Osteocyte (in vitro differentiated cells): ENCODE measurements around the gene INSIG2. TPM values are rescaled to one million over a fixed set of nuclear protein-coding genes. Genes with fewer than 3 reads are reported as not detected.

Experiments used
- DNase-seq: peaks from one replicate; pipeline ENCODE4 v3.0.0; 2021; ENCODE audit warnings: mixed read lengths; ENCODE audit not compliant: unreplicated experiment; ENCODE audit errors: extremely low spot score
- H3K27ac Mint-ChIP-seq: one replicate; pipeline ENCODE4 v1.8.0; 2021; ENCODE audit warnings: mild to moderate bottlenecking, mixed read lengths; ENCODE audit not compliant: unreplicated experiment
- H3K27me3 Mint-ChIP-seq: one replicate; pipeline ENCODE4 v1.8.0; 2021; ENCODE audit warnings: mixed read lengths; ENCODE audit not compliant: unreplicated experiment
- H3K36me3 Mint-ChIP-seq: one replicate; pipeline ENCODE4 v1.8.0; 2021; ENCODE audit warnings: mixed read lengths; ENCODE audit not compliant: unreplicated experiment
- H3K4me1 Mint-ChIP-seq: one replicate; pipeline ENCODE4 v1.8.0; 2021; ENCODE audit warnings: mixed read lengths; ENCODE audit not compliant: unreplicated experiment
- H3K4me3 Mint-ChIP-seq: one replicate; pipeline ENCODE4 v1.8.0; 2021; ENCODE audit warnings: mild to moderate bottlenecking, moderate library complexity, mixed read lengths; ENCODE audit not compliant: unreplicated experiment
- H3K9me3 Mint-ChIP-seq: one replicate; pipeline ENCODE4 v1.8.0; 2021; ENCODE audit warnings: mixed read lengths; ENCODE audit not compliant: unreplicated experiment
- total RNA-seq: library from RNA; stranded (reverse); gene quantifications from 2 replicates; pipeline ENCODE4 v1.2.1, GENCODE V29; 2021
- TF ChIP-seq, protein P1 (sequence below): fragments of 200-600 bp; sonication (generic); IDR thresholded peaks from 2 replicates; pipeline ENCODE4 v1.5.0; 2021; ENCODE audit warnings: antibody characterized with exemption, mild to moderate bottlenecking, moderate library complexity

The INSIG2 gene
- total RNA-seq, 1 donor from 2014 or later = 16.7 TPM

DNA sequence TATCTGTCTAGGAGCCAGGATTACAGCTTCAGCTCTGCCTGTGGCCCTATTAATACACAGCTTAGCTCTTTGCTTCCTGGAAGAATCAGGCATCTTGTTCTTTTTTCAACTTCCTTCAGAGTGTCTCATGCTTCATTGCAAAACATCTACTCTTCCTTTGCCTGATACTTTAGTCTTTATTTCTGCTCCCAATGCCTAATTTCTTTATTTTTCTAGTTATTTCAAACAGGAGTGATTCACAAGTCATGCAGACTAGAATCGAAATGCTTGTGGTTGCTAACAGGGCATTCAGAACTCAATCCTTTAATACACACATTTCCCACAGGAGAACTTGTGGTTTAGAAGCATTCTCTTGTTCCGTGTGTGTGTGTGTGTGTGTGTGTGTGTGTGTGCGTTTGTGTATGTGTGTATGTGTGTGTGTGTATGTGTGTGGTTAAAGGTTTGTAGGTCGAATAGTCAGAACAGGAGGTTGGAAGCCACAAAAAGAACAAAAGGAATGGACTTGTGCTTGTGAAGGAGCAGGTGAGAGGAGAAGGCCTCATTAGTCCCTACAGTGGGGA lies 28.3 kb upstream of the INSIG2 start:
- no peaks in the 10 kb centered on the region for H3K4me1 Mint-ChIP-seq
- H3K9me3 Mint-ChIP-seq = no peaks in the 10 kb centered on the region
- no peak overlapping the region for H3K4me3 Mint-ChIP-seq
- no peaks in the 10 kb centered on the region for H3K36me3 Mint-ChIP-seq
- peaks cover 36% of the 10 kb centered on the region for H3K27me3 Mint-ChIP-seq
- TF ChIP-seq, protein P1, sequence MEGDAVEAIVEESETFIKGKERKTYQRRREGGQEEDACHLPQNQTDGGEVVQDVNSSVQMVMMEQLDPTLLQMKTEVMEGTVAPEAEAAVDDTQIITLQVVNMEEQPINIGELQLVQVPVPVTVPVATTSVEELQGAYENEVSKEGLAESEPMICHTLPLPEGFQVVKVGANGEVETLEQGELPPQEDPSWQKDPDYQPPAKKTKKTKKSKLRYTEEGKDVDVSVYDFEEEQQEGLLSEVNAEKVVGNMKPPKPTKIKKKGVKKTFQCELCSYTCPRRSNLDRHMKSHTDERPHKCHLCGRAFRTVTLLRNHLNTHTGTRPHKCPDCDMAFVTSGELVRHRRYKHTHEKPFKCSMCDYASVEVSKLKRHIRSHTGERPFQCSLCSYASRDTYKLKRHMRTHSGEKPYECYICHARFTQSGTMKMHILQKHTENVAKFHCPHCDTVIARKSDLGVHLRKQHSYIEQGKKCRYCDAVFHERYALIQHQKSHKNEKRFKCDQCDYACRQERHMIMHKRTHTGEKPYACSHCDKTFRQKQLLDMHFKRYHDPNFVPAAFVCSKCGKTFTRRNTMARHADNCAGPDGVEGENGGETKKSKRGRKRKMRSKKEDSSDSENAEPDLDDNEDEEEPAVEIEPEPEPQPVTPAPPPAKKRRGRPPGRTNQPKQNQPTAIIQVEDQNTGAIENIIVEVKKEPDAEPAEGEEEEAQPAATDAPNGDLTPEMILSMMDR = no peak
- no peak for DNase-seq
- no peak overlapping the region for H3K27ac Mint-ChIP-seq

DNA sequence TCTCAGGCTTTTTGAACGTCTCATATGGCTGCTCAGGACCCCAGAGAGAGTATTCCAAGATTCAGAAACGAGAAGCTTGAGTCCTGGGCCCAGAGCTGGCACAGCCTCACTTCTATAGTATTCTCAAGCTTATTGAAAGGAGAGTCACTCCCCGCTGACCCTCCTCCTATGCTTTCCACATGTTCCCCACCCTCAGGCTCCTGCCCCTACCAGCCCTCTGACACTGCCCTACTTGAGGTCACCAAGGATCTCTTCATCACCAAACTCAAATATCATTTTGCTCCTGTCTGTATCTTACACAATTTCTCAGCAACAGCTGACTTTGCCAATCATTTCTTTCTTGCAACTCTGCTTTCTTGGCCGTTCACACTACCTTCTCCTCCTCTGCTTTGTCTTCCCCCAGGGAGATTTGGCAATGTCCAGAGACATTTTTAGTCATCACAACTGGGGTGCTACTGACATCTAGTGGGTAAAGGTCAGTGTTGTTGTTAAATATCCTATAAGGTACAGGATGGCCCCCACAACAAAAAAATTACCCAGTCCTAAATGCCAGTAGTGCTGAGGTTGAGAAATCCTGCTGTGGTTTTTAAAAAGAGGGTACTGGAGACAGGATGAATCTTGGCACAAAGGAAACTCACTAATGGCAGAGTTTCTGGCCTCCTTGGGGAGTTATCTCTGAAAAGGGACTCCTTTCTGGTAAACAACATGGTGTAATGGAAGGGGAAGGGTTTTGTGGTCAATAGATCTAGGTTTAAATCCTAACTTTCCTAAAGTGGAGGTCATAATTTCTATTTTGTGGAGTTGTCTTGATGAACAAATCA lies 26.9 kb upstream of the INSIG2 start:
- peaks cover 33% of the 10 kb centered on the region for H3K27me3 Mint-ChIP-seq
- H3K9me3 Mint-ChIP-seq = no peaks in the 10 kb centered on the region
- H3K4me3 Mint-ChIP-seq = no peak overlapping the region
- DNase-seq = no peak
- no peaks in the 10 kb centered on the region for H3K4me1 Mint-ChIP-seq
- no peak overlapping the region for H3K27ac Mint-ChIP-seq
- TF ChIP-seq, protein P1 = no peak
- H3K36me3 Mint-ChIP-seq = no peaks in the 10 kb centered on the region

DNA sequence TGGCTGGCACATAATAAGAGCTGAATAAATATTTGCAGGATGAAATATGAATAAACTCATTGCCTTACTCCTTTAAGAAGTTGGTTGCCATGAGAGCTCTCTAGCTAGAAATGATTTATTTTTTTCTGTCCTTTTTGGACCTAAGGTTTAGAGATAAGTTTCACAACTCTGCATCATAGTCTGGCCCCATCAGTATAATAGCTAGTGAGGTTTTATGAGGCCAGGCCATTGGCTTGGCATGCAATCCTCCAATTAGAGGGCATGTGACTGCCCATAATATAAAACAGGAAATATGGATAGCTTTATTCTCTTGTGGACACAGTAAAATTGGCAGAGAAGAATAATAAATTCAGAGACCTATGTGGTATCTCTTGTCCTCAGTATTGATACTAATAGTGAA lies 26.2 kb upstream of the INSIG2 start:
- Mint-ChIP-seq H3K36me3 (no peaks in the 10 kb centered on the region), H3K27ac (no peak overlapping the region), H3K4me1 (no peaks in the 10 kb centered on the region)

DNA sequence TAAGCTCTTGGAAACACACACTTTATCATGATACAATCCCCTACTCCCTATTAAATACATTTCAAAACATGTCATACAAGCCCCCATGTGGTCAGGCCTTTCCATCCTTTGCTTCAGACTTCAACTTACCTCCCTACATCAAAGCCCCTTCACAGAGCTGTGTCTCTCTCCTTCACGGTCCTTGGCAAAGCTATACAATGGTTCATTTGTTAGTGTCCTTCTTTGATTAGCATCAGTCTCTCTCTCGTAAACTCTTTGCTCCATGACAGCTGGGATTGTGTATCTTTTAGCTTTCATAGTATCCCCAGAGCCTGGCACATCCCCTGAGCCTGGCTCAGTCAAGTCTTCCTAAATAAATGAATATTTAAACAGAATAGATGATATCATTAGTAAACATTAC lies 25.6 kb upstream of the INSIG2 start:
- Mint-ChIP-seq H3K27me3 (peaks cover 36% of the 10 kb centered on the region), H3K4me1 (no peaks in the 10 kb centered on the region)

More for the DNA sequence above, 26.2 kb upstream of the INSIG2 start:
- TF ChIP-seq, protein P1 = no peak
- Mint-ChIP-seq H3K4me3 (no peak overlapping the region), H3K9me3 (no peaks in the 10 kb centered on the region), H3K27me3 (peaks cover 36% of the 10 kb centered on the region)
- DNase-seq = no peak

More for the DNA sequence above, 25.6 kb upstream of the INSIG2 start:
- no peaks in the 10 kb centered on the region for H3K36me3 Mint-ChIP-seq
- no peaks in the 10 kb centered on the region for H3K9me3 Mint-ChIP-seq
- TF ChIP-seq, protein P1 = no peak
- no peak overlapping the region for H3K27ac Mint-ChIP-seq
- DNase-seq = no peak
- no peak overlapping the region for H3K4me3 Mint-ChIP-seq
